SK-N-SH (cell line): ENCODE measurements around the gene NPDC1.

ENCODE experiments used
- EZH2phosphoT487 ChIP-seq: fragments of 200-600 bp; sonication (generic); IDR thresholded peaks from 2 replicates; pipeline ENCODE4 v1.6.1; 2017; ENCODE audit warnings: low read depth, mixed run types, mild to moderate bottlenecking, antibody characterized with exemption, moderate library complexity, borderline replicate concordance
- FOXJ3 ChIP-seq: sonication (generic); formaldehyde crosslinking; IDR thresholded peaks from 2 replicates; pipeline ENCODE4 v1.5.1; 2020; ENCODE audit warnings: mild to moderate bottlenecking, missing genetic modification reagents
- IRF3 ChIP-seq: fragments of 150-350 bp; IDR thresholded peaks from 2 replicates; pipeline ENCODE4 v1.6.1; 2016; ENCODE audit warnings: mild to moderate bottlenecking, low read depth, low read length
- SMC3 ChIP-seq: IDR thresholded peaks from 2 replicates; pipeline ENCODE4 v1.6.1; 2012; ENCODE audit warnings: low read depth, low read length, improper control_type of control experiment
- TAF1 ChIP-seq: IDR thresholded peaks from 2 replicates; pipeline ENCODE4 v1.6.1; 2012; ENCODE audit warnings: low read depth, mild to moderate bottlenecking, low read length, moderate library complexity, borderline replicate concordance
- TCF12 ChIP-seq: IDR thresholded peaks from 2 replicates; pipeline ENCODE4 v1.4.0; 2012
- TF ChIP-seq, protein P1 (sequence below): IDR thresholded peaks from 2 replicates; pipeline ENCODE4 v1.6.1; 2012; ENCODE audit warnings: mild to moderate bottlenecking, low read depth, low read length, moderate library complexity
- TF ChIP-seq, protein P2 (sequence below): fragments of 200-600 bp; sonication (generic); IDR thresholded peaks from 2 replicates; pipeline ENCODE4 v1.6.1; 2017; ENCODE audit warnings: antibody characterized with exemption, mild to moderate bottlenecking, moderate library complexity

DNA sequence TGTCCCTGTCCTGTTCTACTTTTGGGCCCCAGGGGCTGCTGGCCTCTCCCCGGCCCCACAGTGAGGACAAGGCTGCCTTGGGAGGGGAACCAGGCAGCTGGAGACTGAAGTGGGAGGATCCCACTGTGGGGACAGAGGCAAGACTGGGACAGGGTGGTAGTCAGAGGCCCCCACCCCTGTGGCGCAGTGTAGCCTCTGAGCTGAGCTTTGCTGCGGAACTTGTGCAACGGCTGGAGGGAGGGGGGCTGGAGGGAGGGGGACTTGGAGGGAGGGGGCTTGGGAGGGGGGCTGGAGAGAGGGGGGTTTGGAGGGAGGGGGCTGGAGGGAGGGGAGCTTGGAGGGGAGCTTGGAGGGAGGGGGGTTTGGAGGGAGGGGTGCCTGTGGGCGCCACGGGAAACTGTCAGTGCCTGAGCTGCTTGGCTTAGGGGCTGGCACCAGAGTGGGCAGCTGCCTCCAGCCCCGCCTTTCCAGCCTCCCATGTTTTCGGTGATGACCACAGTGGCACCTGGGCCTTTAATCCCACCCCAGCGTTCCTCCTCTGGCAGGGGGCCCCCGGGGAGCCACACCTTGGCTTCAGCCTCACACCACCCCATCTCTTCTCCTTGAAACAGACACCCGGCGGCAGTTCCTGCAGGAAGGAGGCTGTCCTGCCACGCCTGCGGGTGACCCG is 11.8 kb downstream of the NPDC1 start:
- TF ChIP-seq SMC3, result no peak
- no peak for TF ChIP-seq EZH2phosphoT487
- no peak for TF ChIP-seq IRF3
- TF ChIP-seq, protein P1, sequence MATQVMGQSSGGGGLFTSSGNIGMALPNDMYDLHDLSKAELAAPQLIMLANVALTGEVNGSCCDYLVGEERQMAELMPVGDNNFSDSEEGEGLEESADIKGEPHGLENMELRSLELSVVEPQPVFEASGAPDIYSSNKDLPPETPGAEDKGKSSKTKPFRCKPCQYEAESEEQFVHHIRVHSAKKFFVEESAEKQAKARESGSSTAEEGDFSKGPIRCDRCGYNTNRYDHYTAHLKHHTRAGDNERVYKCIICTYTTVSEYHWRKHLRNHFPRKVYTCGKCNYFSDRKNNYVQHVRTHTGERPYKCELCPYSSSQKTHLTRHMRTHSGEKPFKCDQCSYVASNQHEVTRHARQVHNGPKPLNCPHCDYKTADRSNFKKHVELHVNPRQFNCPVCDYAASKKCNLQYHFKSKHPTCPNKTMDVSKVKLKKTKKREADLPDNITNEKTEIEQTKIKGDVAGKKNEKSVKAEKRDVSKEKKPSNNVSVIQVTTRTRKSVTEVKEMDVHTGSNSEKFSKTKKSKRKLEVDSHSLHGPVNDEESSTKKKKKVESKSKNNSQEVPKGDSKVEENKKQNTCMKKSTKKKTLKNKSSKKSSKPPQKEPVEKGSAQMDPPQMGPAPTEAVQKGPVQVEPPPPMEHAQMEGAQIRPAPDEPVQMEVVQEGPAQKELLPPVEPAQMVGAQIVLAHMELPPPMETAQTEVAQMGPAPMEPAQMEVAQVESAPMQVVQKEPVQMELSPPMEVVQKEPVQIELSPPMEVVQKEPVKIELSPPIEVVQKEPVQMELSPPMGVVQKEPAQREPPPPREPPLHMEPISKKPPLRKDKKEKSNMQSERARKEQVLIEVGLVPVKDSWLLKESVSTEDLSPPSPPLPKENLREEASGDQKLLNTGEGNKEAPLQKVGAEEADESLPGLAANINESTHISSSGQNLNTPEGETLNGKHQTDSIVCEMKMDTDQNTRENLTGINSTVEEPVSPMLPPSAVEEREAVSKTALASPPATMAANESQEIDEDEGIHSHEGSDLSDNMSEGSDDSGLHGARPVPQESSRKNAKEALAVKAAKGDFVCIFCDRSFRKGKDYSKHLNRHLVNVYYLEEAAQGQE, result no peak
- no peak for TF ChIP-seq FOXJ3
- TF ChIP-seq TAF1, result no peak
- TF ChIP-seq TCF12, result no peak
- TF ChIP-seq, protein P2, sequence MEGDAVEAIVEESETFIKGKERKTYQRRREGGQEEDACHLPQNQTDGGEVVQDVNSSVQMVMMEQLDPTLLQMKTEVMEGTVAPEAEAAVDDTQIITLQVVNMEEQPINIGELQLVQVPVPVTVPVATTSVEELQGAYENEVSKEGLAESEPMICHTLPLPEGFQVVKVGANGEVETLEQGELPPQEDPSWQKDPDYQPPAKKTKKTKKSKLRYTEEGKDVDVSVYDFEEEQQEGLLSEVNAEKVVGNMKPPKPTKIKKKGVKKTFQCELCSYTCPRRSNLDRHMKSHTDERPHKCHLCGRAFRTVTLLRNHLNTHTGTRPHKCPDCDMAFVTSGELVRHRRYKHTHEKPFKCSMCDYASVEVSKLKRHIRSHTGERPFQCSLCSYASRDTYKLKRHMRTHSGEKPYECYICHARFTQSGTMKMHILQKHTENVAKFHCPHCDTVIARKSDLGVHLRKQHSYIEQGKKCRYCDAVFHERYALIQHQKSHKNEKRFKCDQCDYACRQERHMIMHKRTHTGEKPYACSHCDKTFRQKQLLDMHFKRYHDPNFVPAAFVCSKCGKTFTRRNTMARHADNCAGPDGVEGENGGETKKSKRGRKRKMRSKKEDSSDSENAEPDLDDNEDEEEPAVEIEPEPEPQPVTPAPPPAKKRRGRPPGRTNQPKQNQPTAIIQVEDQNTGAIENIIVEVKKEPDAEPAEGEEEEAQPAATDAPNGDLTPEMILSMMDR, result no peak
